GM21381 (cell line): ENCODE data around the gene FAM13B.
"Not testable (repeated sequence)": the region's sequence is repeated elsewhere in the genome, so short reads cannot be mapped to it uniquely, and the experiment has no call there.

ENCODE experiments used
- ATAC-seq: cut with Tn5 transposase; IDR thresholded peaks from one replicate; pipeline ENCODE4 v1.9.1; 2021; ENCODE audit warnings: mild to moderate bottlenecking, moderate library complexity; ENCODE audit not compliant: unreplicated experiment

FAM13B gene

DNA sequence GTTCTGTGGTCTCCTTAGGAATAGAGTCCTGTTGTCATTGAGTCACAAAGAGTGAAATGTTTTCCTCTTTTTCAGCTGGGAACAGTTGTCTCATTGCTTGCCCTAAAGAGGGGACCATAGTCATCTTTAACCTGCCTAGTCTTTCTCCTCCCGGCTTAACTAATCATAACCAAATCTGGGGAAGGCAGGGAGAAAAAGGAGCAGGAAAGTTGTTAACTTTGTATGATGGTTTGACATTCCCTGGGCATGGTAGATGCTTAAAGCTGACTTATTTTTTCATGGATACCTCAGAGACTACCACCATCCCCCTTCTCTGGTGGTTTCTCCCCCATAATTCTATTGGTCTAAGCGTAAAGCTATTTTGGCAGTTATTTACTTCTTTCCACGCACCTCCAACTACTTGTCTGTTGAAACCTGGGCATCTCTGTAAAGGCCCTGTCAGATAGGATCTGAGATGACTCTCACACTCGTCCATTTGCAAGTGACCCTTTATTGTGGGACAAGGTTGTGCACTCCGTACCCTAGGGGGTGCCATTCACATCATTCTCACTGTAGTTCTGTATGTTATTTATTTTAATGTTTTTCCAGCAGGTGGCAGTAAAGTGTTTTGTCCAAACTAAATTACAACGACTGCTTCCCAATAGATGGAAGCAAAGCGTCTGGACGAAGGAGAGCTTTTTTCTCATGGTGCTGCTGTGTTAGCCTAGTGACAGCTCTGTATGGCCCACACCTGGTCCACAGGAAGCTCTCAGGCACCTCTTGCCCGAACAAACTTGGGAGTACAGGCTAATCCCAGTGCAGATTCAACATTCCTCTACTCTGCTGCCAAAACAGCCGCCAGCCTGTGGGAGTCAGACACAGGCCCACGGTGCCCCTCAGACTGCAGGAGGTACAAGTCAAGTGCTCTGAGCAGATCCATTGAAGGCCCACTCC, 3.0 kb upstream of the FAM13B start:
- ATAC-seq: peak; percentile 38

DNA sequence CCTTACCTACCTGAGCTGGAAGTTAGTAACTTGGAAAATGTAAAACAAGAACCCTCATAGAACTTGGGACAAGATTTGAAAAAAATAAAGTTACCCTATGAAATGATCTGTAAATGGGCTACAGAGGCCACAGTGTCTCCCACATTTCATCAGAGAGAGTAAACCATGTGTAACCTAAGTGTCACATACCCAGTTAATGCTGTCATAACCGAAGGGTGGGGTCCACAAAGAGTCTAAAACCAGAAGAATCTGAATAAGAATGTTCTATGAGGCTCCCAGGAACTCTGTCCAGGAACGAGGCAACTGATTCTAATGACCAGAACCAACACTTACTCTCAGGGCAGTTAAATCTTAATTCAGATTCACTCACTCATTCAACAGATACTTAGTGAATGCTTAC, 1.0 kb upstream of the FAM13B start:
- ATAC-seq: no peak

DNA sequence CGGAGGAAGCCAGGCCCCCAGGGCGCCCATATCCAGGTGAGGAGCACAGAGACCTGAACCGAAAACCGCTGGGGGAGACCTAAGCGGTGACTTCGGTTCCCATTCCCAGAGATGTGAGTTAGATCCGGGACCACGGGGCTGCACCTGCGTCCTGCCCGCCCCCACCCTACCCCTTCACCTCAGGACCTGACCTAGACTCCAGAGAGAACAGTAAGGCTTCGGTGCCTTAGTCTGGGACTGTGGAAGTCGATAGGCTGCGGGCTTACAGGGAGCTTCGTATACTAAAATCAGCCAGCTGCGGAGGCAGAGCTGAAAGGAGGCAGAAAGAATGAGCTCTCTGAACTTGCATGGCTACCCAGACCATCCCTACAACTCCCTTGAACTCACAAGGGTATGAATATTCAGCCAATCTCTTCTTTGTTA, 518 bp upstream of the FAM13B start:
- ATAC-seq: no peak

DNA sequence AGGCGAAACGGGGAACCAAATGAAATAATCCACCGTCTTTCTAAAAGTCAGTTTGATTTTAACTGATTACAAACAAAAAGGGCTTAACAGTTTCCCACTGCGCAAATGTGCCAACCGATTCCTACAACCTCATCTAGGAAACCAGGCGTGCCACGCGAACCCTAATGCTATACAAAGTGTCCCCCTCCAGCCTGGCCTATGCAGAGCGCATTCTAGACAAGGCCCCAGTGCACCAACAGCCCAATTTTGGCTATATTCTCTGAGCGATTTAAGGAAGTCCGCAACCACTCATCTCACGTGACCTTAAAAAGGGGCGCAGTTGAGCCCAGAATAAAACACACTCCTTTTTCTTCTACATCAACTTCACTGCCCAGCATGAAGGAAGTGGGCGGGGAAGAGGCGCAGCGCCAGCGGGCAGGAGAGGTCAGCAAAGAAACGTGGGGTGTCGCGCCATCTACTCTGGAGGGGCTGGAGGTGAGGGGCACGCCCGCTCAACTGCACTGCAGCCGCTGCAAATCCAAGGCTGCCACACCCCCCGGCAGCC, 779 bp downstream of the FAM13B start:
- peak; percentile 38 for ATAC-seq

DNA sequence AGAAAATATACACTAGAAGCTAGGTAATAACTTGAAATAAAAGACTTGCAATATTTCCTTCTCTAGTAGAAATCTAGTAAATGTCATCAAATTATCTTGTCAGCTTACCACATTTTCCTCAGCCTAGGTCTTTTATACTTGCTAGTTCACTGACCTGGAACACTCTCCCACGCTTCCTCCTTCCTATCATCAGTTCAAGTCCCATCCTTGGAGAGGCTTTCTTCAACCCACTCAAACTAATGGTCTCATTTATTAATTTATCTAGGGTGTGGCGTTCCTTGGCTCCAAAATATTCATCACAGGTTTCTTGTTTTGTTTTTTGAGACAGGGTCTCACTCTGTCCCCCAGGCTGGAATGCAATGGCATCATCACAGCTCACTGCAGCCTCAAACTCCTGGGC, 2.9 kb downstream of the FAM13B start:
- ATAC-seq: no peak

DNA sequence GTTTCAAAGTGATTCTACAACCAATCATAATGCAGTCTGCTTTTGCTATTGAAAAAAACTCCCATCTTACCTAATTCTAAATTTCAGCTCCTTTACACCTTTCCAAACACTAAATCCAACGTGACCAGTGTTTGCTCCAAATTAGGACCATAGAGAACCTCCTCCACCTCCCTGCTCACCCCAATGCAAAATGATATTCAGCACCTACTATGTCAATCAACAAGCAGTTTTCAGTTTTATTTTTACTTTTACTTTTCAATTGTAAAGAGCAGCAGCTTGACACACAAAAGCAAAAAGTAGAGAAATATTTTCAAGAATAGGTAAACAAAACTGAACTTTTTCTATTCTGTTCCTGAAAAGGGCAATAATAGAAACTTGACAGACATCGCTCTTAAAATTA, 3.4 kb downstream of the FAM13B start:
- no peak for ATAC-seq

DNA sequence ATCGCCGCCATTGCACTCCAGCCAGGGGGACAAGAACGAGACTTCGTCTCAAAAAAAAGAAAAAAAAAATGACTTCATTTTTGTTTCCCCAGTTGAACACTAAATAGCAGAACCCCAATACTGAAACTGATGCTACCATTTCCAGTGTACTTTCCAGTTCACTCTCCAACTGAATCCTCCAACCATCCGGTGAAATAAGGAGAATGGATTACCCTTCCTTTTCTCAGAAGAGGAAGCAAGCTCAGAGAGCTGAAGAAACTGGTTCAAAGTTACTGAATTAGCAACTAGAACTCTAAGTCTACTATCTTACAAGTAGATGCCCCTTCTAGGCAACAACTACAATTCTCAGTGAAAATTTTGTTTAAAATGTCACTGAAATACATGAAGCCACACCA, 3.9 kb downstream of the FAM13B start:
- ATAC-seq: no peak

DNA sequence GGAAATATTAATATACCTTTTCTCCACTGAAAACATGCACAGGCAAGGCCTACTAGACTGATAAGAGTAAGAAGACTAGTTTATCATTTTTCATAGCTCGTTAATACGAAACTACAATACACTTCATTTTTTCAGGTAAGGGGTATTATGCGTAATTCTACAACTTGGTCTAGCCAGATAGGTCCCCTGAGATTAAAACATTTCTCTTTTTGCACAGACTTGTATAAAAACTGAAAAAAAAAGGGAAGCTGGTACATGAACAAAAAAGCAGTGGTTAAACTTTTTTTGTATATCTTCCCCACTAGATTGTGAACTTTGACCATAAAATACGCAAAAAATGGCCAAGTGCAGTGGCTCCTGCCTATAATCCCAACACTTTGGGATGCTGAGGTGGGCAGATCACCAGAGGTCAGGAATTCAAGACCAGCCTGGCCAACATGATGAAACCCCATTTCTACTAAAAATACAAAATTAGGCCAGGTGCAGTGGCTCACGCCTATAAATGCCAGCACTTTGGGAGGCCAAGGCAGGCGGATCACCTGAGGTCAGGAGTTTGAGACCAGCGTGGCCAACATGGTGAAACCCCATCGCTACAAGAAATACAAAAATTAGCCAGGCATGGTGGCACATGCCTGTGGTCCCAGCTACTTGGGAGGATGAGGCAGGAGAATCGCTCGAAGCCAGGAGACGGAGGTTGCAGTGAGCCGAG, 4.5 kb downstream of the FAM13B start:
- ATAC-seq: not testable (repeated sequence)

DNA sequence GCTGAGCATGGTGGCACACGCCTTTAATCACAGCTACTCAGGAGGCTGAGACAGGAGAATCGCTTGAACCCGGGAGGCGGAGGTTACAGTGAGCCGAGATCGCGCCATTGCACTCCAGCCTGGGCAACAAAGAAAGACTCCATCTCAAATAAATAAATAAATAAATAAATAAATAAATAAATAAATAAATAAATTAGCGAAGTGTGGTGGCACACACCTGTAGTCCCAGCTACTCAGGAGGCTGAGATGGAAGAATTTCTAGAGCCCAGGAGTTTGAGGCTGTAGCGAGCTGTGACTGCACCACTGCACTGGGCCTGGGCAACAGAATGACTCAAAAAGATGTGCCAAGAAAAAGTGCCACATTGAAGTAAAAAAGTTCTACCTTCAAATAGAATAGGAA, 6.1 kb downstream of the FAM13B start:
- ATAC-seq: not testable (repeated sequence)

DNA sequence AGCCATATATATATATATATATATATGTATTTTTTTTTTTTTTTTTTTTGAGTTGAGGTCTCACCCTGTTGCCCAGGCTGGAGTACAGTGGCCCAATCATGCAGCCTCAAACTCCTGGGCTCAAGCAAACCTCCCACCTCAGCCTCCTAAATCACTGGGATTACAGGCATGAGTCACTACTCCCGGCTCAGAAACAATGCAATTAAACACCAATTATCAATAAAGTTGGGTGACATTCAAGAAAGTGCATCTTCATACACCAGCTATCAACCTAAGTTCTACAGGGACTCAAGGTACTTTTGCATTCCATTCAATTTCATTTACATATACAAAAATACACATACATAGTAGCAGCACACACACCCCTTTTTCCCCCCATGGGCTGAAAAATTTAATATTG, 7.6 kb downstream of the FAM13B start:
- no peak for ATAC-seq

DNA sequence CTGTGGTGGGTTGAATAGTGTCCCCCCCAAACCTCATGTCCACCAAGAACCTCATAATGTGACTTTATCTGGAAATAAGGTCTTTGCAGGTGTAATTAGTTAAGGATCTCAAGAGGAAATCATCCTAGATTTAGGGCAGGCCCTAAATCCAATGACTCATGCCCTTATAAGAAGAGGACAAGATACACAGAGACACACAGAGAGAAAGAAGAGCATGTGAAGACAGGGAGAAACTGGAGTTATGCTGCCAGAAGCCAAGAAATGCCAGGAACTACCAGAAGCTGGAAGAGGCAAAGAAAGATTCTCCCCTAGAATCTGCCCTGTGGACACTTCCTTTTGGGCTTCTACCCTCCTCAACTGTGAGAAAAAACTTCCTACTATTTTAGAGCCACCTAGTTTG, 8.8 kb downstream of the FAM13B start:
- no peak for ATAC-seq

DNA sequence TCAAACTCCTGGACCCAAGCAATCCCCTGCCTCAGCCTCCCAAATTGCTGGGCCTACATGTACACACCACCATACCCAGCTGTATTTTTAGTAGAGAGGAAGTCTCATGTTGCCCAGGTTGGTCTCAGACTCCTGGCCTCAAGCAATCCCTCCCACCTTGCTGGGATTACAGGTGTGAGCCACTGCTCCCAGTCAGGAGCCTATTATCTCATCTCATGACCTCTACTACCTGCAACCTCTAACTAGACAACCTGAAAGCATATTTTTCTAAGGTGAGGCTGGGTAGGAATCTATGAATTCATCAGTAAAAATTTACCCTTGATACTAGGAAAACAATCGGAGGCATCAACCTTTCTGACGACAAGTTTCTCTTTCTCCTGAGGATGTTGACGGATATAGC, 10.0 kb downstream of the FAM13B start:
- no peak for ATAC-seq

DNA sequence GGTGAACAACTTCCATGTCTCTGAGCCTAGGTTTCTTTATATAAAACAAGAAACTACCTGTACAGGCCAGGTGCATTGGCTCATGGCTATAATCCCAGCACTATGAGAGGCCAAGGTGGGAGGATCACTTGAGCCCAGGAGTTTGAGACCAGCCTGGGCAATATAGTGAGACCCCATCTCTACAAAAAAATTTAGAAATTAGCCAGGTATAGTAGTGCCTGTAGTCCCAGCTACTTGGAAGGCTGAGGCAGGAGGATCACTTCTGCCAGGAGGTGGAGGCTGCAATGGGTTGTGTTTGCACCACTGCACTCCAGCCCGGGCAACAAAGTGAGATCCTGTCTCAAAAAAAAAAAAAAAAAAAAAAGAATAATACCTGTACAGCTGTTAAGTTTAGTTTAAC, 11.1 kb downstream of the FAM13B start:
- no peak for ATAC-seq

DNA sequence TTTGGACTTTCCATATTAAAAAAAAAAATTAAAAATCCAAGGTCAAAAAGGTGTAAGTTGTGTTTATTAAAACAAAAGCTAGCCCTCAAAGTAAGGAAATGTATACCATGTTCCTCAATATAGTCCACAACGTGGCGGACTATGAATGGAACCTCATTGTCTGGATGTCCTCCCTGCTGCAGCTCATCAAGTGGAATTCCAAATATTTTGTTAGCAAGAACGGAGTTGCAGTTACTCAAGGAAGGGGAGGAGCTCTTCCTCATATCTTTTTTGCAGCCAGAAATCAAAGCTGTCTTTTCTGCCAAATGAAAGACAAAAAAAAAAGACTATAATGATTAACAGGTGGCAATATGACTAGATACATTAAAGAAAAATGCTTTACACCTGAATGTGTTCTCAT, 14.0 kb downstream of the FAM13B start:
- ATAC-seq: no peak

DNA sequence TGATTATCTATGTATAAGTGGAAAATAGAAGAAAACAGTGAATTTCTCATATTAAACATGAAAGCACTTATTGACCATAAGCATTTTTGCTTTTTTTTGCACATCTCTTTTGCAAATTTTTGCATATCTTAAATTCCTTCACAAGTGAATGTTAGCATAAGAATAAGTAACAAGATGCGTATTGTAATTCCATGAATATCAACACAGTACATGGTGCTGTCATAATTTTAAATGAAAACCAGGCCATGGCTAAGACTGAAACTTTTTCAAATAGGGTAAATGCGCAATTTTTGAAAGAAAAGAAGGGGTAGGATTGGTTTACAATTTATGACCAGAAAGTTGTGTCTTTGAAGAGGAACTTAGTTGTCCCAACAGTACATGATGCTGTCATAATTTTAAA, 17.0 kb downstream of the FAM13B start:
- no peak for ATAC-seq

DNA sequence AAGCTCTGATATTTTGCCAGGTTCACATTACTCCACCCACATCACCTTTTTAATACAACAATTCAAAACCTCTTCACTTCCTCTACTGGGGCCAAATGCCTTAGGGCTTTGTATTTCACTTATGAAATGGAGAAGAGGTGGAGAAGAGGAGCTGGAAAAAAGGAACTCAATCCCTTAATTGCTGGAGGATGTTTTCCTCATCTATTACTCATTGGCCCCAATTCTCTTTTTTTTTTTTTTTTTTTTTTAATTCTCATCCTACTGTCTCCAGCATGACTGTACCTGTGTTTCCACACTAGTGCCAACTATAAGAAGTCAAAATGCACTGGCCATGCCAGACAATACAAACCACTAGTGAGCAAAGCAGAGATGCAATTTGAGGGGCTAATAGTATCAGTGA, 20.9 kb downstream of the FAM13B start:
- no peak for ATAC-seq

DNA sequence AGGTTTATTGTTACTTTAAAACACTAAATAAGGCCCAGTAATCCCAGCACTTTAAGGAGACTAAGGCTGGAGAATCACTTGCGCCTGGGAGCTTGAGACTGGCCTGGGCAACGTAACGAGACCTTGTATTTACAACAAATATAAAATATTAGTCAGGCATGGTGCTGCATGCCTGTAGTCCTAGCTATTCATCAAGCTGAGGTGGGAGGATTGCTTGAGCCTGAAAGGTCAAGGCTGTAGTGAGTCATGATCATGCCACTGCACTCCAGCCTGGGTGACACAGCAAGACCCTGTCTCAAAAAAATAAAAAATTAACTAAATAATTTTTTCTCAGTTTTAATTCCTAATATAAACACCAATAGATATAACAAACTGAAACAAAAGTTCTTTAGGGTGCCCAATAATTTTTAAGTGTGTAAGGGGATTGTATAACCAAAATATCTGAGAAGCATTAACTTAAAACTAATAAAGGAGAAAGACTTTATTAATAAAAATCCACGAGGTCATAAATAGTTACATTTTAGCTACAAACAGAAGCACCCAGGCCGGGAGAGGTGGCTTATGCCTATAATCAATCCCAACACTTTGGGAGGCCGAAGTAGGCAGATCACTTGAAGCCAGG, 32.7 kb downstream of the FAM13B start:
- ATAC-seq: no peak

DNA sequence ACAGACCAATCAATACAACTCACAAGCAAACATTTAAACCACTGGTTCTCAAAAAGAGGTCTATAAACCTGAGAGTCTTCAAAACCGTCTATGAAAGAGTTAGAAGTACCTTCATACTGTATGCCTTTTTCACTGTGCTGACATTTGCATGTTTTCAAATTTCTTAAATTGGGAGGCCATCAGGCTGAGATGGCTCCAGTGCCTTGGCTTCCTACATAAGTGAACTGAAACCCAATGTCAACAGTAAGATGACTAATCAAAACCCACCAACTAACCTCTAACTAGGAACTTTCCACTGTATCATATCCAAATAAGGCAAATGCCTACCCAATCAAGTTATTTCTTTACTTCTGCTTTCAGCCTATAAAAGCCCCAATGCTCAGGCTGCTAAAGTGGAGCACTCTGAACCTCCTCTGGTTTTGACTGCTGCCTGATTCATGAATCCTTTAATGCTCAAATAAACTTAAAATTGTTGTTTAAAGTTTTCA, 35.1 kb downstream of the FAM13B start:
- peak; percentile 56 for ATAC-seq

DNA sequence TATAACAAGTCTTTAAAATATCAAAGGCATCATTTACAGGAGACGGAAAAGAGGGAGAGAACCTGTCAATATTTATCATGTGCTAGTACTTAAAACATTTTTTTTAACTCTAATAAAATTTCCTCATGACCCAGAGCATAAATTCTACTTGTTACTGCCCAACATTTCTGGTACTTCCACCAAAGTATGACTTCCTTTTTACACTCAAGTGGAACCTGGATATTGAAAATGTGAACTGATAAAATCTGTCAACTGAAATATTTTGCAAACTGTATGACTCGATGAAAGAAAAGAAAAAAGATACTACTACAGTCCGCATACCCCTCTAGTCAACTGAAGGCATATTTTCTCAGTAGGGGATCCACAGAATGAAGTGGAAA, 37.1 kb downstream of the FAM13B start:
- no peak for ATAC-seq

DNA sequence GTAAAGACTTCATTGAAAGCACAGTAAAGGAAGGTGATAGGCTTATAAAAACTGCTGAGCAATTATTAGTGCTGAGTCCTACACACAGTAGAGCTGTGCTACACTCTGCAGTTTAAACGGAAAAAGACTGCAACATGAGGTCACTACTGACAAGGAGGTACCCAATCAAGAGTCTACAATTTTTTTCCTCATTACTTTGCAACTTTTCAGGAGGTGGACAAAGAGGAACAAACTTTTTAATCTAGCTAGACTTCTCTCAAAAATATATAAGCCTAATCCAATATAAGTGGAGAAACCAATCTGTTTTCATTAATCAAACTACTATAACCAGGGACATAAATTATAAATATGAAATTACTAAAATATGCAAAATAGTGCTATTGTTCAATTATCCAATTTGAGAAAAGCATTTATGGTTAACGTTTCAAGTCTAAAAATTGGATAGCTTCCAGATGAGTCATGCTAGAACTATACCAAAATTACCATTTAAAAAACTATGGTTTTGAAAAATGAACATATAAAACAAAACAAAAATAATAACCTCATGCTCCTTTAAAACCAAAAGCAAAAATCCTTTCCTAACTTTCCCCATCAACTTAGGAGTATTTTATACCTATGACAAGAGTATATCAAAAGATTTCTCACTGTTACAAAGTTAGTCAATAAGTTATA, 37.7 kb downstream of the FAM13B start:
- ATAC-seq: no peak

DNA sequence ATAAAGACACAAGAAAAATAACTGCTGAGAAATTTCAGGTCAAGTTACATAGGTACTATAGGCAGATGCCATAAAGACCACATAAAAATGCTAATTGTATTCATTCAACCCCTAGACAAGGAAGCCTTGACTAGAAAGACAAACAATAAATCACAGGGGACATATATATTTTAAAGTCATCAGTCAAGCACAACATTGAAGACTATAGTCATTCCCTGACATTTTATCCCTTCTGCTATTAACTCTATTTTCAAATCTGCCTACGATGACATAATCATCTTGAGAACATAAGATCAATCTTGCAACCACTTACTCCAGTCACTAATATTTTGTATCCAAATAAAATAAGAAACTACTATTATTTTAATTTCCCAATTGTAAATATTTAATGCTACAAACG, 38.3 kb downstream of the FAM13B start:
- ATAC-seq: no peak
